ENCODE data around the gene ZNF618.
"Not testable (repeated sequence)": the region's sequence is repeated elsewhere in the genome, so short reads cannot be mapped to it uniquely, and the experiment has no call there.

ZNF618 gene

GRCh38 chr9:114071197-114071795, 195.2 kb downstream of the ZNF618 start:
- no peak for DNase-seq

DNA sequence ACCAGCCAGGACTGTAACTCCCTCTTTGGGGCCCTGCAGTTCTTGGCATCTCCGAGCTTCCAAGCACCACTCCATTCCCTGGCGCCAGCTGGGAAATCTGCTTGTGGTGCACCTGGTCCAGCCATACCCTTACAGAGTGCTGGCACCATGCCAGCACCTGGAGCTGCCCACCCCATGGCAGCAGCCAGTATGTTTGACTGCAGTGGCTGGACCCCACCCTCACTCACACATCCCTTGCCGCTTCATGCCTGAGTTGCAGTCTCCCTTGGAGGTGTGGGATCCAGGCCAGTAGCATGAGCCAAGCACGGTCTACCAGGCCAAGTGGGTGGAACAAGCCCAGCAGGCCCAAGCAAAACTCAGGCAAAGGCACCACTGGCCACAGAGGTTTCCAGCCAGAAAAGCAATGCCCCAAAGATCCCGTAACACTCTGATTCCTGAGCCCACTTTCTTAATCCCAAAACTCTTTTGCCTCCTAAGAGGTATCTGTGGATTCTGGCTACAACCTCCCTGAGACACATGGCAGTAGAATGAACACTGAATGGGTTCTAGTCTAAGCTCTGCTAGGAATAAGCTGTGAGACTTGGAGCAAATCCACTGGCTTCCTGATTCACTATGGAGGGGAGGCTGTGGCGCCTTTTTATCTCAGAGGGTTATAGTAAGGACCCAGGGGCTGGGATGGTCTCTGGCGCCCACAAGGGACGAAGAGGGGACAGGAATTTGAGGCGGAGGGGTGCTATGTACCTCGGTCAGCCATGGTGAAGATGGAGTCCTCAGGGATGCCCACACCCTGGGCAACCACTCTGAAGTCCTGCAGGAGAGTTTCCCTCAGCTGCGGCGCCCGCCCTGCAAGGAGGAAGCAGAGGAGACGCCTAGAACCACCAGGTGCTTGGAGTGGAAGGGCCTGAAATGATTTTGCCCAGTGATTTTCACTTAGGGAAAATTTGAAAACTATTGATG, 196.4 kb downstream of the ZNF618 start:
- DNase-seq, result peak in 2 of 3 experiments; percentile 14 to 52

GRCh38 chr9:114075602-114076001, 199.5 kb downstream of the ZNF618 start:
- DNase-seq, result no peak

GRCh38 chr9:114076237-114077161, 200.4 kb downstream of the ZNF618 start:
- DNase-seq, result no peak

DNA sequence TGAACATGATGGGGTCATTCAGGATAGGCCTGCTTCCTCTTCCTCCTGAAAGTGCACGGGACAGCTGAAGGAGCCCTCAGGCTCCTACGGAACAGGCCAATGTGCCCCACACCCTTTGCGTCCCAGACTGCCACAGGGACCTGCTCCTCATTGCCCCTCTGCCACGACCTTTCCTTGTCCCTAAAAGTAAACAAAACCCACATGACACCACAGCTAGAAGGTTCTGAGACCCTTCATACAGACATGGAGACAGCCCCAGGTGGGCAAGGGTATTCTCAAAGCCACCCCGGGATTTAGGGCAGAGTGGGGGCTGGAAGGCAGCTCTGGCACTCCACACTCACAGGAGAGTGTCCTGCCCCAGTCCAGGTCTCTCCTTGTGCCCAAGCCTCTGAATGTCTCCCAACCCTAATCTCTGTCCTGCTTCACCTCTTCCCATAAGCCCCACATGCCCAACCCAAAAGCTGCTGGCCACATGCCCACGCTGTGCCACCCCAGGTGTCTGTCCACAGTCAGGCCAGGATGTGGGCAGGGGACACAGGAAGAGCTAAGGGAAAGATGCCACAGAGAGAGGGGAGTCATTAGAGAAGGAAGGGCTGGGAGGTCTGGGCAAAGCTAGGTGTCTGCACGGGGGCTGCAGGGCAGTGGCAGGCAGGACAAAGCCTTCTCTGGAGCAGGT, 201.2 kb downstream of the ZNF618 start:
- no peak for DNase-seq

DNA sequence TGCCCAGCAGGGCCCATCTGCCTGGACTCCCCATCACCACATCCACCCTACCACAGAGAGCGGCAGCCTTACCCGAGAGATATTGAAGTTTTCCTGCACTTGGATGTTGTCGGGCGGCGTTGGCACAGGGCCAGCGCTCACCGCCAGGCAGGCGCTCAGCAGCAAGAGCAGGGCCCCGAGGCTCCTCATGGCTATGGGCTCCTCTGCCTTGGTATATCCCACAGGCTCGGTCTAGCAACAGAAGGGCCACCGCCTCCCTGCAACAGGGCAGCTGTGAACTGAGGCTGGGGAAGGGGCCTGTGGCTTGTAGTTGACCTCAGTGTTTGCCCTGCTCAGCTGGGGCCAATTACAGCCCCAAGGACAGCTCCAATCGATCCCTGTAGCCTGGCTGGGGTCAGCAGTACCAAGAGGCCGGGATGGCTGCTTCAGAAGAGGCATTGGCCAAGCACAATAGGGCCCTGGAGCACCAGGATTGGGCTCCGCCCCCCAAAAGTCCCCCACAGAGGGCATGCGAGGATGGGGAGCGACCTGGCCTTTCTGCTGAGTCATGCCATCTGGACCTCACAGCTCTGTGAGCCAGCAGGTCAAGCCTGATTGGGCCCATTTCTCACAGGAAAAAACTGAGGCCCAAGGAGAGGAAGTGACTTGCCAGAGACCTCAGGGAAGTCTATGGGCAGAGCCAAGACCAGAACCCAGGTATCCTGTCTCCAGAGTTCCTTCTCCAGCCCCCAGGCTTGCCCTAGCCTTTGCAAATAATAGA, 202.1 kb downstream of the ZNF618 start, which contains the start of gene AMBP:
TSS of gene AMBP (minus strand) at position 280 of the 760 bp plus-strand sequence. CDS start at position 189, 91 bp downstream.
- DNase-seq, result no peak

GRCh38 chr9:114078781-114079156, 202.7 kb downstream of the ZNF618 start:
- DNase-seq, result no peak

DNA sequence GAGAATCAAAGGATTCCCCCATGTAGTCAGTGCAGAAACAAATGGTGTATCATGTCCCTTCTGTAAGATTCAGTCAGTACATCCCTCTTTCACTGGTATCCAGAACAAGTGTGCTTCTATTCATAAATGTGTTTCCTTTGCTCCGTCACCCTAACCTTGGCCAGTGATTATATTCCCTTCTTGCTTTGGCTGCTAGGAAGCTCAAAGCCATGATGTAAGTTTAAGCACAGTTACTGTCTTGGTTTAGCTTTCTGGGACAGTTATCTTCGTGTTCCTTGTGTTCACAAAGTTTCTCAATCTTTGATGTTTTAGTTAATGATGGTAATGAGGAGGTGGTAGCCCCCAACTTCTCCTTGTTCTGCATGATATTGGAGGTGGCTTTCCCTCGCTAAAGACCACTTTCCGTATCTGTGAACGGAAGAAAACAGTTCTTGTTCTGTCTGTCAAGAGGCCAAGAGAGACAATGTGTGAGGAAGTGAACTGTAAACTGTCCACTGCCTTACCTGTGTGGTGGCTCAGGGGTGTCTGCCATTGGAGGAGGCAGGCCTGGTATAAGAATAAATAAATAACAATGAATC, 204.2 kb downstream of the ZNF618 start:
- DNase-seq, result no peak

- DNase-seq, result no peak
Observed at GRCh38 chr9:114080773-114081440, 204.8 kb downstream of the ZNF618 start.

DNA sequence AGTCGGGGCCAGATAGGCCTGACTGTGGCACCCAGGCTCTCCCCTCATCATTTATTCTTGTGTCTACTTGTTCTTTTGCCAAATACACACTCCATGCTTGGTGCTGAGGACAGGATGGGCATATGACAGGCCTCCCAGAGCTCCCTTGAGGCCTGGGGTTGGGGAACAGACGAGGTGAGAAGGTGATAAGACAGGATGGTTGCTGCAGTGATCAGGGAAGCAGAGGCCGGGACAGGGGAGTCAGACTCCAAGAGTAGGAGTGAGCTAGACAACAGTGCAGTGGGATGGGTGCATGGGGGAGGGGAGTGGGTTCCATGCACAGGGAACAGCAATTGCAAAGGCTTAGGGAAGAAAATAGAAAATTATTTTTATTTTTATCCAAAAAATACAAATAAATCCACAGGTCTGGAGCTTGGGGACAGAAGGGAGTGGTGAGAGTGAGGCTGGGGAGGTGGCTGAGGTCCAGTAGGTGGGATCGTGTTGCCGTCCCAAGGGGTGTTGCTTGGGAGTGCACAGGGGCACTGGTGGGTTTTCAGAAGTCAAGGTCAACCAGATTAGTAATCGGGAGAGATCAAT, 205.4 kb downstream of the ZNF618 start:
- DNase-seq, result no peak

DNA sequence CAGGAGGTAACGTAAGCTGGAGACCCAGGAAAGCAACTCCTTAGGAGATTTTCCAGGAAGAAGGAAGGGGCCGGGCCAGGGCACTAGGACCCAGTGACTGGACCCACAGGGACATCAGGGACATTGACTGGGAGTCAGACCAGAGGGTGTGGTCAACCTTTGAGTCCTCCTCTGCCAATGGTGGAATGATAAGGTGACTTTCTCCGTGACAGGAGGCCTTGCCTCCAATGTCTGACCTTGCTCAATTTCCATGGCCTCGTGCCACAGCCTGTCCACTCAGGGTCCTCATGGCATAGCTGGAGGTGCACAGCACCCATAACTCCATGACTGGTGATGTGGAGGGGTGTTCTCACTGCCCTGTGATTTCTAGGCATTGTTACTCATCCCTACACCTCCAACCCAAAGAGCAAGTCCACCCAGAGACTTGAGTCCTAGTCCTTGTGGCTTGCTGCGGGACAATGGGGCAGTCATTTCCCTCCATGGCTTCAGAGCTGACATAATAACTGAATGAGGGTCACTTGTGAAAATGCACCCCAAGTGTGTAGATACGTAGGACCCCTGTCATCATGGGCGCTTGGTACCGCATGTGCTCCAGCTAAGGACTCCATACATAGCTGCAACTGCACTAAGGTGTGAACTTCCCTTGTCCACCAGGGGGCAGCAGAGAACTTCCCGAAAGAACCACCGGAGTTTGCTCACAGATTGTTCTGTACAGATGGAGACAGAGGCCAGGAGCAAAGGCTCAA, 206.1 kb downstream of the ZNF618 start:
- peak; percentile 65 to 95 (median 81) for DNase-seq

GRCh38 chr9:114082763-114083412, 206.8 kb downstream of the ZNF618 start:
- DNase-seq, result not testable (repeated sequence)

GRCh38 chr9:114083666-114084065, 207.6 kb downstream of the ZNF618 start:
- no peak for DNase-seq

GRCh38 chr9:114084282-114085073, 208.4 kb downstream of the ZNF618 start:
- DNase-seq, result no peak

DNA sequence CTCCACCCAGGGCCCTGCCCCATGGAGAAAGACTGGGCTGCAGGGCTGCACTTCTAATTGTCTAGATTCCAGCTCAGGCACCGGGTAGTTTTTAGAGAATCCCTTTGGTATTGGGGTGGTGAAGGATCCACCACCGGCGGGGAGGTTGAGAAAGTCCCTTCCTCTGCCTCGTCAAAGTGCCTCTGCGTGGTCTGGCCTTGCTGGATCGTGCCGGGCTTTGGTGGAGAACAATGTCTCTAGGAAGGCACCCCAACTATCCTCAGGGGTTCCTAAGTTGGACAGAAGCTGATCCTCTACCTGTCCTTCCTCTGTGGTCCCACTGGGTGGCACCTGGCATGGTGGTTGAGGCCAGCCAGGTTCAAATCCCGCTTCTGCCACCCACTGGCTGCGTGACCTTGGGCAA, 209.3 kb downstream of the ZNF618 start:
- no peak for DNase-seq

DNA sequence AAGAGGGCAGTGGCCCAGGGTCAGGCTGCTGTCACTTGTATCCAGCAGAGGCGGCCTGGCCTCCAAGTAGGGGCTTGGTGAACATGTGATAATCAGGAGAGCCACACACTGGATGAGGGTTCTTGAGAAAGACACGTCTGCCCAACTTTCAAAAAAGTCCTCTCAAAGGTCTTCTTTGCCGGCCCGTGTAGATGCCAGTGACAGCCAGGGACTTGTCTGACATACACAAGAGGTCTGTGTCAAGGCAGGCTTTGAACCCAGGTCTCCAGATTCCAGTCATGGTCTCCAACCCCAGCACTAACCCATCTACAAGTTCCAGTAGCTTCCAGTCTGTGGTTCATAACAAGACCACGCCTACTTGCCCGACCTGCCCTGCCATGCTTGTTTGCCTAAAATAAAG, 209.9 kb downstream of the ZNF618 start:
- no peak for DNase-seq

- DNase-seq, result no peak
Observed at GRCh38 chr9:114086607-114087006, 210.5 kb downstream of the ZNF618 start.

- no peak for DNase-seq
Observed at GRCh38 chr9:114087721-114088120, 211.6 kb downstream of the ZNF618 start.

Measured in NCI-H1417 (cell line).